Measurements from ENCODE around the gene CGA. TPM values are rescaled to one million over a fixed set of nuclear protein-coding genes. Genes with fewer than 3 reads are reported as not detected.

The CGA gene
- total and polyA plus RNA-seq, 2 donors (not counting 1 experiment from before 2014, with no cell fraction given), result not detected

GRCh38 chr6:87074101-87074621 is 20.7 kb downstream of the CGA start:
- H3K9me3 Mint-ChIP-seq (ENCODE audit: insufficient read depth), result no peaks in the 10 kb centered on the region
- no peak overlapping the region for H3K27ac Mint-ChIP-seq
- CTCF ChIA-PET, result interaction anchor here (1.1 to 2.8 kb wide), 2 partner anchors 8 to 15 kb away, joined by 3 to 12 read pairs; no protein-coding TSS in a partner anchor
- DNase-seq (no peak), ATAC-seq (ENCODE audit: low read depth) (no peak)
- Histone ChIP-seq H4K20me1 (ENCODE audit: control insufficient read depth, insufficient read depth, low read length, poor library complexity, severe bottlenecking) (no peaks in the 10 kb centered on the region), H2AFZ (ENCODE audit: insufficient read depth, low read depth, low read length, poor library complexity, severe bottlenecking) (no peak overlapping the region), H3K36me3 (replicated peaks in 1 of 2; ENCODE audit: control extremely low read depth in 1 of 2, control insufficient read depth in 1 of 2, extremely low read depth in 1 of 2, insufficient read depth in 2 of 2, low read length in 1 of 2) (no peaks in the 10 kb centered on the region), H3K27me3 (replicated peaks in 1 of 4; ENCODE audit: control extremely low read depth in 1 of 4, control insufficient read depth in 3 of 4, insufficient read depth in 4 of 4, low read length in 3 of 4) (no peaks in the 10 kb centered on the region), H3K79me2 (ENCODE audit: control insufficient read depth, insufficient read depth, low read length) (no peaks in the 10 kb centered on the region), H3K4me2 (replicated peaks; ENCODE audit: low read depth, low read length, poor library complexity, severe bottlenecking) (no peak overlapping the region), H3K9ac (ENCODE audit: low read length) (no peak overlapping the region), H3K4me1 (ENCODE audit: control insufficient read depth in 2 of 2, insufficient read depth in 2 of 2, low read length in 2 of 2) (no peaks in the 10 kb centered on the region), H3K4me3 (ENCODE audit: control extremely low read depth in 1 of 5, extremely low read depth in 1 of 5, insufficient read depth in 1 of 5, low read depth in 2 of 5, low read length in 4 of 5) (no peak overlapping the region), H3K27ac (ENCODE audit: low read length in 2 of 2) (no peak overlapping the region), H3K9me3 (ENCODE audit: control extremely low read depth in 1 of 3, control insufficient read depth in 2 of 3, insufficient read depth in 1 of 3, low read length in 2 of 3) (no peaks in the 10 kb centered on the region)
- no peak overlapping the region for H3K4me3 Mint-ChIP-seq
- TF ChIP-seq CTCF (IDR thresholded peaks at IDR 0.05) (no peak), EZH2 (IDR thresholded peaks at IDR 0.05; ENCODE audit: borderline replicate concordance, insufficient read depth, low read depth, low read length, poor library complexity, severe bottlenecking) (no peak)
- POLR2A ChIA-PET, result no interaction called here
- intact Hi-C loops (cut with micrococcal nuclease), result loop anchor here (10.0 kb wide), 1 partner anchor 321 kb away; no protein-coding TSS in a partner anchor
- WGBS (ENCODE audit: insufficient coverage), result 100% methylated on average over 1 of the region's 4 CpGs
- H3K4me1 Mint-ChIP-seq, result no peaks in the 10 kb centered on the region
- H3K27me3 Mint-ChIP-seq, result no peaks in the 10 kb centered on the region

- H3K4me2 ChIP-seq (replicated peaks; ENCODE audit: low read depth, low read length, poor library complexity, severe bottlenecking), result no peak overlapping the region
- no peaks in the 10 kb centered on the region for H4K20me1 ChIP-seq (ENCODE audit: control insufficient read depth, insufficient read depth, low read length, poor library complexity, severe bottlenecking)
- H3K9me3 ChIP-seq (ENCODE audit: control extremely low read depth in 1 of 3, control insufficient read depth in 2 of 3, insufficient read depth in 1 of 3, low read length in 2 of 3), result no peaks in the 10 kb centered on the region
- no peaks in the 10 kb centered on the region for H3K27me3 Mint-ChIP-seq
- no peaks in the 10 kb centered on the region for H3K9me3 Mint-ChIP-seq (ENCODE audit: insufficient read depth)
- POLR2A ChIA-PET, result no interaction called here
- DNase-seq, result no peak
- H3K4me3 ChIP-seq (ENCODE audit: control extremely low read depth in 1 of 5, extremely low read depth in 1 of 5, insufficient read depth in 1 of 5, low read depth in 2 of 5, low read length in 4 of 5), result no peak overlapping the region
- no peaks in the 10 kb centered on the region for H3K36me3 ChIP-seq (replicated peaks in 1 of 2; ENCODE audit: control extremely low read depth in 1 of 2, control insufficient read depth in 1 of 2, extremely low read depth in 1 of 2, insufficient read depth in 2 of 2, low read length in 1 of 2)
- H3K27ac ChIP-seq (ENCODE audit: low read length in 2 of 2), result no peak overlapping the region
- H3K9ac ChIP-seq (ENCODE audit: low read length), result no peak overlapping the region
- WGBS (ENCODE audit: insufficient coverage), result 20% methylated on average over 2 of the region's 3 CpGs
- H3K79me2 ChIP-seq (ENCODE audit: control insufficient read depth, insufficient read depth, low read length), result no peaks in the 10 kb centered on the region
- peaks cover 2% of the 10 kb centered on the region for H3K4me1 Mint-ChIP-seq
- no peak overlapping the region for H3K4me3 Mint-ChIP-seq
- no peaks in the 10 kb centered on the region for H3K27me3 ChIP-seq (replicated peaks in 1 of 4; ENCODE audit: control extremely low read depth in 1 of 4, control insufficient read depth in 3 of 4, insufficient read depth in 4 of 4, low read length in 3 of 4)
- CTCF ChIA-PET, result interaction anchor here (8.1 kb wide), 1 partner anchor 8 kb away, joined by 89 read pairs; no protein-coding TSS in a partner anchor
- TF ChIP-seq EZH2 (IDR thresholded peaks at IDR 0.05; ENCODE audit: borderline replicate concordance, insufficient read depth, low read depth, low read length, poor library complexity, severe bottlenecking) (no peak), CTCF (IDR thresholded peaks at IDR 0.05) (no peak)
- H2AFZ ChIP-seq (ENCODE audit: insufficient read depth, low read depth, low read length, poor library complexity, severe bottlenecking), result no peak overlapping the region
- ATAC-seq (ENCODE audit: low read depth), result no peak
- H3K27ac Mint-ChIP-seq, result no peak overlapping the region
- H3K4me1 ChIP-seq (ENCODE audit: control insufficient read depth in 2 of 2, insufficient read depth in 2 of 2, low read length in 2 of 2), result no peaks in the 10 kb centered on the region
- intact Hi-C loops (cut with micrococcal nuclease), result loop anchor here (10.0 kb wide), 1 partner anchor 323 kb away; no protein-coding TSS in a partner anchor
Observed at GRCh38 chr6:87071683-87072082, 23.2 kb downstream of the CGA start.
